ENCODE measurements around the gene CDCA8.

- TF ChIP-seq CTCF (IDR thresholded peaks at IDR 0.05; ENCODE audit: low read depth, low read length, poor library complexity, severe bottlenecking) (no peak), EZH2phosphoT487 (IDR thresholded peaks at IDR 0.05; ENCODE audit: borderline replicate concordance, low read length) (no peak)
Observed at GRCh38 chr1:37703061-37703460, 10.7 kb downstream of the CDCA8 start.
